Mucosa of descending colon (tissue), 3 donors: ENCODE measurements around the gene TXNRD2. TPM values are rescaled to one million over a fixed set of nuclear protein-coding genes. Genes with fewer than 3 reads are reported as not detected.

Experiments
- ATAC-seq: fragments of 200-7000 bp; cut with Tn5 transposase; one replicate; pipeline ENCODE4 v1.9.1; 2020; ENCODE audit warnings: mild to moderate bottlenecking, moderate library complexity
- DNase-seq, 3 donors: peaks; one replicate each; pipeline ENCODE4 v3.0.0-alpha.2; 2020
- H3K36me3 ChIP-seq: fragments of 200-600 bp; one replicate; pipeline ENCODE4 v1.8.0; 2021; ENCODE audit warnings: low read depth, mild to moderate bottlenecking
- H3K4me1 ChIP-seq: fragments of 200-600 bp; one replicate; pipeline ENCODE4 v1.8.0; 2021; ENCODE audit warnings: low read depth, mild to moderate bottlenecking
- H3K4me3 ChIP-seq: fragments of 200-600 bp; one replicate; pipeline ENCODE4 v1.8.0; 2021; ENCODE audit warnings: mild to moderate bottlenecking
- H3K9me3 ChIP-seq: fragments of 200-600 bp; one replicate; pipeline ENCODE4 v1.8.0; 2021; ENCODE audit warnings: mild to moderate bottlenecking
- CTCF ChIP-seq: fragments of 200-600 bp; IDR thresholded peaks from one replicate; pipeline ENCODE4 v1.8.0; 2022; ENCODE audit warnings: antibody characterized with exemption, mild to moderate bottlenecking
- intact Hi-C, 2 donors: fragments of 100-400 bp; cut with DNase I in 1 of 2; cut with micrococcal nuclease in 1 of 2; formaldehyde crosslinking; loops; one replicate each; pipeline versions ENCODE4 v1.11.0 to v1.11.1; 2022; cut with DNase I, micrococcal nuclease
- total RNA-seq, 3 donors: library from RNA; stranded (reverse); fragmentation: NEBNext Ultra II Directional in 2 of 3; extraction: Animal tissue kit (Norgen Biotek cat#: 25700) in 2 of 3; gene quantifications; one replicate each; pipeline versions ENCODE4 v1.2.1 to v1.2.4, GENCODE V29; 2021 to 2023
- donor health status: DM: no; HTN: no; CAD: no; lungs with moderate emphysema.
- donor health status: DM: no; HTN: no; CAD: no.
- donor health status: DM: no; HTN: yes; CAD: no.

TXNRD2 gene
- total RNA-seq, 3 donors from 2014 or later: 20.9 to 23.6 (median 22.6) TPM

DNA sequence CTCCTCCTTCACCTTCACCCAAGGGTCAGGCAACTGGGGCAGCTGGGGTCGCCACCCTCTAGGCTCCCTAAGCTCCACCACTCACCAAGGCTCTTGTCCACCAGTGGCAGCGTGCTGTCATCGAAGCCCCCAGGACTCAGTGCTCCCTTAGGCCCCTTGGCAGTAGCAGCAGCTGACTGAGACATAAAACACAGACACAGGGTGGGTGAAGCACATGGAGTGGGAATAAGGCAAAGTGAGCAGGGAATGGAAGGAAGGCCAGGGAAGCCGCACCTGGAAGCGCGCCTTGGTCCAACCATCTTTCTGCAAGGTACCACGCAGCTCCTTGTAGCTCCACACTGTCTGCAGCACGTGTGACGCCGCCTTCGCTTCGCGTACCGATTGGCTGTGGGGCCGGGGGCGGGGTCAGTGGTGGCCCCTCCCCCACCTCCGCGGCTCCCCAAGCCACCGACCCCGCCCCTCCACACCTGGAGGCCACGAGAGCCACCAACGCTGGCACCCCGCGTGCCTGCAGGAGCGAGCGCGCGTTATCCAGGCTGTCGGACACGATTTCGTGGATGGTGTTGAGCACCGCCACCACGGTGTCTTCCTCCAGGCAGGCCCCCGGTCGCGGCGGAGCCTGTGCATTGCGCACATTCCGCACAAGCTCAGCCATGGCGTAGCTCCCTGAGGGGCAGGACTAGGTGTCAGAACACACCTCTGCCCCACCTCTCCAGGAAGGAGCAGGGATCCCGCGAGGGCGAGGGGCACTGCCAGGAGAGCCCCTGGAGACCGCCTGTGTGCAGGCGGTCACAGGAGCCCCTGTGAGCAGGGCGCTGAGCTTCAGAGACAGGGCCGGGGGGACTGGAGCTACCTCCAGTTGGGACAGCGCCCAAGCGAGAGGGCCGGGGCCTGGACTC lies 31.3 kb upstream of the TXNRD2 start:
- DNase-seq (peak in 1 of 3 donors; percentile 41), ATAC-seq (no peak)
- TF ChIP-seq CTCF: no peak
- no peaks in the 10 kb centered on the region for H3K36me3 ChIP-seq
- H3K9me3 ChIP-seq: no peaks in the 10 kb centered on the region
- H3K4me3 ChIP-seq: no peak overlapping the region
- intact Hi-C loops: loop anchor here in 1 of 2 donors (5.0 kb wide), 1 partner anchor 39 kb away; no protein-coding TSS in a partner anchor
- no peaks in the 10 kb centered on the region for H3K4me1 ChIP-seq

GRCh38 chr22:19972251-19972650 lies 30.6 kb upstream of the TXNRD2 start:
- Histone ChIP-seq H3K4me3 (no peak overlapping the region), H3K4me1 (no peaks in the 10 kb centered on the region), H3K36me3 (no peaks in the 10 kb centered on the region), H3K9me3 (no peaks in the 10 kb centered on the region)
- ATAC-seq: no peak
- intact Hi-C loops: loop anchor here in 1 of 2 donors (5.0 kb wide), 1 partner anchor 40 kb away; no protein-coding TSS in a partner anchor
- DNase-seq: peak in 1 of 3 donors; percentile 31
- no peak for TF ChIP-seq CTCF

DNA sequence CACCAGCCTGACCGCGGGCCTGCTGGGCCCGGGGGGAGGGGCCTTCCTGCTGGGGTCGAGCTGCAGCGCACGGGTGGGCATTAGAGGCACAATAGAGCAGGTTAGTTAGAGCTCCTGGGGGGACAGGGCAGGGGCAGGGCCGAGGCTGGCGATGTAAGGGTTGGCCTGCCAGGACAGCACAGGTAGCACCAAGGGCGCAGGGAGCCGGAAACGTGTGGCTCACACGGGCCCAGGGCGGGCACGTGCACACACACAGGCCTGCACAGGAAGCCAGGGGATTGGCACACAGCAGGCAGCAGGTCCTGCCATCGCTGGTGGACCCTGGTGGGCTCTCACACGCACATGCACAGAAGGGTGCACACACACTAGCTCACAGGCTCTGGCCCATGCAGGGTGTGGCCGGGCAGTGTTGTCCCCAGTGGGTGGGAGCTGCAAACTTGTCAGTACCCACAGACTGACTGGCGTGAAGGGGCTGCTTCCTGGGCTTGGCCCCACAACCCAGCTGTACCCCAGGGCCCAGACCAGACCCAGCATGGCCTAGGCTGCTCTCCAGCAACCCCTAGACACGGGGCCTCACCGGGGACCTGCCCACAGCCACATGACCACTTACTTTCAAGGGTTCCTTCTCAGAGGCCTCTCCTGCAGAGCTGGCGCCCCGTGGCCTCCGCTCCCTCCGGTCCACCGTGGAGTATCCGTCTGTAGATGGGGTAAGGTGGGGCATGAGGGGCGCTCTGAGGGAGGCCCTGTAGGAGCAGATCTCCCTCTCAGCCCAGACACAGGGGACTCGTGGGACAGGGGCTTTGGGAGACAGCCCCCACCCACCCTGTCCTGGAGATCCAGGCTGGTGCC lies 29.9 kb upstream of the TXNRD2 start:
- Histone ChIP-seq H3K4me3 (no peak overlapping the region), H3K9me3 (no peaks in the 10 kb centered on the region), H3K36me3 (no peaks in the 10 kb centered on the region), H3K4me1 (no peaks in the 10 kb centered on the region)
- intact Hi-C loops: loop anchor here (2.0 to 5.0 kb wide), 2 partner anchors 41 to 43 kb away; no protein-coding TSS in a partner anchor
- peak in 1 of 3 donors; percentile 46 for DNase-seq
- no peak for ATAC-seq
- no peak for TF ChIP-seq CTCF

DNA sequence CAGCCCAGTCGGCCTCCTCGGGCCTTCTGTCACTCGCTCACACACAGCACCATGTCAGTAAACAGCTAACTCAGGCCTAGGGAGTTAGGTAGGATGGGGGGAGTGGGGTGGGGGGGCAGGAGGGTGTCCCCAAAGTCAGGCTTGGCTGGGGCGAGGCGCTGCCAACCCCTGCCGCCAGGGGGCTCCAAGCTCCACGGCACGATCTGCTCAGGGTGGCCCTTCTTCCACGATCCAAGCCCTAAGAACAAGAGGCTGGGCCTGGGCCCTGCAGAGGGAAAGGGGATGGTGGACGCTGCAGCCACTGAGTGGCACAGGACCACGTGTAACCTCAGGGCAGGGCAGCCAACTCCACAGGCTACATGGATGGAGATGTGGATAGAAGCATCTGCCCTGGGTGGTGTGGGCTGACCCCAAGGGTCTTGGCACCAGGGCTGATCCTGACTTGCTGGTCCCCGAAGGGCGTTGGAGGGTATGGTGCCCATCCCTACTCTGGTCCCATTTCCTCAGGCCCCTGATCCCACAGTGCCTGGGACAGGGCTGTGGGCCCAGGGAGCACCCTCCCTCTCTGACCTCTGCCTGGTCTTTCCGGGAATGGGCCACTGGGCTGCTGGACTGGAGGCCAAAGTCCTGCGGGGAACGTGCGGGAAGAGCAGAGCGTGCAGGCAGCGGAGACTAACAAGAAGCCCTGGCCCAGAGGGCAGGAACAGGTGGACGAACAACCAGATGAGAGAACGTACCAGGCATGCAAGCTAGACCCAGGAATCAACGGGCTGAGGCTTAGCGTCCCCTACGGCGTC lies 29.1 kb upstream of the TXNRD2 start:
- ATAC-seq (peak; percentile 75), DNase-seq (peak; percentile 73 to 83 (median 82))
- intact Hi-C loops: loop anchor here (2.0 to 5.0 kb wide), 2 partner anchors 42 to 44 kb away; no protein-coding TSS in a partner anchor
- H3K4me1 ChIP-seq: no peaks in the 10 kb centered on the region
- no peaks in the 10 kb centered on the region for H3K9me3 ChIP-seq
- H3K36me3 ChIP-seq: no peaks in the 10 kb centered on the region
- no peak overlapping the region for H3K4me3 ChIP-seq
- peak; percentile 91 for TF ChIP-seq CTCF

DNA sequence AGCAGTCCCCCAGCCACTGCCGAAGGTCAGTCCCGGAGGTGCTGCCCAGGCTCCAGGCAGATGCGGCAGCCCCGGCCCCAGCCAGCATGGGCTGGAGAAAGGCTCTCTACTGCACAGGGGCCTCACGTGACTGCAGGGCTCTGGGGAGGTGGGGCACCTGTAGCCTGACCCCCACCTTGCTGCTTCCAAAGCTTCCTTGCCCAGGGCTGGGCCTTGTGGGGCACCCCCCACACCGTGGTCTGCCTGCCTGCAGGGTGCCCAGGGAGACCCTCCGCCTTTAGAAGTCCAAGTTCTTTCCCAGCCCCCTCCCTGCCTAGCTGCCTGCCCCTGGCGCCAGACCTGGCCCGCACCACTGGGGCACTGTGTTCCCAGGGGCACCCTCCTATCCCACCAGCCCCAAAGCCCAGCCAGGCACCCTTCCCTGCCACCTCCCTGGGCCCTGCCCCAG lies 28.4 kb upstream of the TXNRD2 start:
- Histone ChIP-seq H3K4me3 (no peak overlapping the region), H3K36me3 (no peaks in the 10 kb centered on the region), H3K9me3 (no peaks in the 10 kb centered on the region), H3K4me1 (no peaks in the 10 kb centered on the region)
- ATAC-seq (no peak), DNase-seq (peak in 1 of 3 donors; percentile 45)
- TF ChIP-seq CTCF: no peak
- intact Hi-C loops: loop anchor here (2.0 to 5.0 kb wide), 2 partner anchors 42 to 45 kb away; no protein-coding TSS in a partner anchor
